HG03565 (cell line): ENCODE results near the gene PFN4.
"Not testable (repeated sequence)": the region's sequence is repeated elsewhere in the genome, so short reads cannot be mapped to it uniquely, and the experiment has no call there.

Experiments
- ATAC-seq: cut with Tn5 transposase; IDR thresholded peaks from one replicate; pipeline ENCODE4 v1.9.1; 2021; ENCODE audit warnings: mild to moderate bottlenecking, moderate library complexity; ENCODE audit not compliant: unreplicated experiment

PFN4 gene, protein sequence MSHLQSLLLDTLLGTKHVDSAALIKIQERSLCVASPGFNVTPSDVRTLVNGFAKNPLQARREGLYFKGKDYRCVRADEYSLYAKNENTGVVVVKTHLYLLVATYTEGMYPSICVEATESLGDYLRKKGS

DNA sequence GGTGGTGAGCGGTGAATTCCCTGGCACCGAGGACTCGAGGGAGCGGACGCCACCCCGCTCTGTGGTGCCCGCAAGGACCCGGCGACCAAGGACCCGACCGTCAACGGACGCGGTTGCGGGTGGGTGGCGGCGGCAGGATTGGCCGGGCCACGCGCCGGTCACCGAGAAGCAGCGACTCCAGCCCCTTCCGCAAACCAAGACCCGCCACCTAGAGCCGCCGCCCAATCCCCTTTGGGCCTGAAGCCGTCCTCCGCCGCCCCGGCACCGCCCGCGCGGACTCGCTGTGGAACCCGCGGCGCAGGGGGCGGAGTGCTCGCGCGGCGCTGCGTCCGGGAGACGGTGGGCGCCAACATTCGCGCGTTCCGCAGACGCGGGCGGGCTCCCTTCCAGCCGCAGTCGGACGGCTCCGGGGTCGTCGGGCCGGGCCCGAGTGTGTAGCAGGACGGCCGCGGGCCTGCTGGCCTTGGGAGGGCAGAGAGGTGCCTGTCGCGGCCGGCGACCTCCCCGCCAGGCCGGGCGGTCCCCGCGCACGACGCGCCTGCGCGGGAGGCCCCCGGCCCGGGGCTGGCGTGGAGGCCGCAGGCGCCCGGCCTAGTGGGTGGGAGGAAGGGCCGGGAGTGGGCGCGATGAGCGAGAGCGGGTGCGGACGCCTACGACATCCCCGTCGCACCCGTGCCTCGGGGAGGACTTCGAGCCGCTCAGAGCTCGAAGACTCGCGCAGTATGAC lies at the start of gene PFN4, which contains the start of gene FAM228B:
TSS of gene PFN4 (minus strand) at position 140 of the 727 bp plus-strand sequence. CDS start 799 bp downstream, outside the sequence.
TSS of gene FAM228B (plus strand) at position 275 of the 727 bp plus-strand sequence. CDS start 893 bp downstream, outside the sequence.
- ATAC-seq = peak; percentile 80

DNA sequence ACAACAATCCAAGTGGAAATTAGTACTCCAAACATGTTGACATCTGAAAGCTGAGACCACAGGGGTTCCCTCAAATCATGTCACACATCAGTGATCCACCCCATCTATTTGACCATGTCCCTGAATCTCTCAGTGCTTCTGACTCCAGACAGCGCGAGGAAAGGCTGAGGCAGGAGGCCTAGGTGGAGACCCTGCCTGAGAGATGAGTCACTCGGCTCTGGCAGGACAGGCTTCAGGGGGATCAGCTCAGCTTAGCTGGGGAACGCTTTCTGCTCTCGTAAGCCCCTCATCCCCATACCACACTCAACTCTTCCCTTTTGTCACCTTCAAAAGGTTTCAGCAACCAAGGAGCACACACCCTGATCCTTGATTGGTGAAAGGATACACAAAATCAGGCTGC lies 45.9 kb upstream of the PFN4 start:
- no peak for ATAC-seq

DNA sequence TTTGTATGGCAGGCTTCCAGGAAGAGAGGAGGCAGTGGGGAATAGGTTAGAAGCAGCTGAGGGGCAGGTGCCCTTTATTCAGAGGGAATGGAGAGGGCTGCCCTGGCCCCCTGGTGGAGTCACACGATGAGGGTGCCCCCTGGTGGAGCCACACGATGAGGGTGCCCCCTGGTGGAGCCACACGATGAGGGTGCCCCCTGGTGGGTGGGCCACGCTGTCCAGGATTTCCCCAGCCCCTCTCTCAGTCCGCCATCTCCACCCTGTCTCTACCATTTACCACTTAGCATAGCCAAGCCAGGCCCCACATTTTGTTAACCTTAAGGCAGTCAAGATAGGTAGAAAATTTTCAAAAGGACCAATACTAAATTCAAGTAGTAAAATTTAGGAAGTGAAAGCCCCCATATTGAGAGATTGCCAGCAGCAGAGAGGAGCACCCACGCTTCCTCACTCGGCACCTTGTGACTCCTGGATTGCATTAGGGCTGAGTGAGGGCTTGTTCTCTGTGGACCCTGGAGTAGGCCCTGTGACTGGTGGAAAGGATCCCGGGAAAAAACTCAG lies 41.4 kb upstream of the PFN4 start:
- peak; percentile 57 for ATAC-seq

DNA sequence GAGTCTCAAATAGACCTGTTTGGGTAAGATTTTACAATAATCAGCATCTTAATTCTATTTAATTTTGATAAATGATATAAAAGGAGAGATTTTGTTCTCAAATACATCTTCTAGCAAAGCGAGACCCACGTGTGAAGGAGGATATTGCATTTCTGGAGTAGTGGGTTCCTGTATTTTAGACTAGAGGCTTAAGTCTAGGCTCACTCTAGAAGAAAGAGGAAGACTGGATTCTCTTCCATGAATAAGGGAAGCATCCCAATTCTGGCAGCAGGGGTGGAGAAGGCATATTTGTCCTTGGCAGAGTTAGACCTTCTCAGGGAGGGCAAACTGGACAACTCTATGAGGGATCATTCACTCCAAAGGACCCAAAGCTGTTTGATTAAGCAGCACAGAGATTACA lies 40.5 kb upstream of the PFN4 start:
- ATAC-seq = no peak

DNA sequence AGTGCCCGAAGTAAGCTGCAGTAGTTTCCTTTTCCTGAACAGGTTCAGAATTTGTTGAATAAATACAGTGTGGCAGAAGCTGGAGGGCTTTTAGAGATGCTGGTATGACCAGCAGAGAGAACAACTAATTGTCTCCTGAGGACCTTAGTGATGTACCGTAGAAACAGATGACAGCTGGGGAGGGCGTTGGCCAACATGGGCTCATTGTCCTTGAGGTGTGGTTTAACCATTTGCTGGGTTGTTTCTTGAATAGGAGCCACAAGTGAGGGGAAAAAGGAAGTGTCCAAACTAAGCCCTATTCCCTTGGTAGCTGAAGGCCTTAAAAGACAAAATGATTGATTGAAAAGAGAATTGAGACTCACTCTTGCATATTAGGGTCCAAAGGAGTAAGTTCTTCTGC lies 40.1 kb upstream of the PFN4 start:
- no peak for ATAC-seq

DNA sequence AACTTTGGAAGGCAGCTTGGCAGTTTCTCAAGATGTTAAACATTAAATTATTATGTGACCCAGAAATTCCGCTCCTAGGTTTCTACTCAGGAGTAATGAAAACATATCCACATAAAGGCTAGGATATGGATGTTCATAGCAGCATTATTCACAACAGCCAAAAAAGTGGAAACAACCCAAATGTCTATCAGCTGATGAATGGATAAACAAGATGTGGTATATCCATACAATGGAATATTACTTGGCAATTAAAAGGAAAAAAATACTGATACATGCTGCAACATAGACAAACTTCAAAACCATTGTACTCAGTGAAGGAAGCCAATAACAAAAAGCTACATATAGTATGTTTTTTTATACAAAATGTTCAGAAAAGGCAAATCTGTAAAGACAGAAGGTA lies 39.4 kb upstream of the PFN4 start:
- ATAC-seq = no peak

DNA sequence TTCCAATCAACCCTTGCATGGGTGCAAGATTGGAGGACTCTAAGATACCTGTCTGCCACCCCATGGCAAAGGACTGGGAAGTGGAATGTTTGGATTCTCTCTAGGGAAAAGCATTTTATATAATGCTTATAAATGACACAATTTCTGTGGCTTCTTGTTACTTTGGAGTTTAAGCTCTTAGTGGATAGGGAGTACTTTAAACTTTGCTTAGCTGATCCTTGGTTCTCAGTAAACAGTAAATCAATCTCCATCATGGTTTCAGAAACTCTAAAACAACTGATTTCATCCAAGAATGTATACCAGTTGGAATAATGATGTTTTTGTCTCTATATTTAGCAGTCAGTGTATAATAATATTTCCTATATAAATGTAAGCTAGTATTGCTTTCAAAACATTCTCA lies 37.6 kb upstream of the PFN4 start:
- no peak for ATAC-seq

DNA sequence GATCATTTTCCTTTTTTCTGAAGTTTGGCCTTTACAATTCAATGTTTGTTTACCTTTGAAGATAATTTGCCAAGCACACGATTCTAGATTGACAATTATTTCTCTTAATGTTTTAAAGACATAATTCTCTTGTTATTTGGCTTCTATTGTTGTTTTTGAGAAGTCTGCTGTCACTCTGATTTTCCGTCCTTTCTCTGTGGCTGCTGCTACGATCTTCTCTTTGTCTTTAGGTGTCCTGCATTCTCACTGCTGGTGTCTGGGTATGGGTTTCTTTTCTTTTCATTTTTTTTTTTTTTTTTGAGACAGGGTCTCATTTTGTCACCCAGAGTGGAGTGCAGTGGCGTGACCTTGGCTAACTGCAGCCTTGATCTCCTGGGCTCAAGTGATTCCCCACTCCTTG lies 36.6 kb upstream of the PFN4 start:
- no peak for ATAC-seq

DNA sequence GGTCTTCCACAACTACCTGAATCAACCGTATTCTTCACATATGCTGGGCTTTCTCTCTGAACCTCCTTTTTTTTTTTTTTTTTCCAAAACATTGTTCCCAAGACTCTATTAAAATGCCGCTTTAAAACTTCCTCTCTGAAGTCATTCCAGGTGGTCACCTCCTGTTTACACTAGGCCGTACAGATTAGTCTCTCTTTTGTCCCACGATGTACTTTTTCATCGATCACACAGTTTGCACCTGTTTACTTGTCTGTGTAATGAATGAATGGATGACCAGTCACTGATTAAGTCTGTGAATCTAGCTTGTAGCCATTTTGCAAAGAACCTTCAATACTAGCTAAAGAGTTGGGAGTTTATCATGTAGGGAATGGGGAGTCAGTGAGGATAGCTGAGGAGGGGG lies 35.0 kb upstream of the PFN4 start:
- no peak for ATAC-seq

DNA sequence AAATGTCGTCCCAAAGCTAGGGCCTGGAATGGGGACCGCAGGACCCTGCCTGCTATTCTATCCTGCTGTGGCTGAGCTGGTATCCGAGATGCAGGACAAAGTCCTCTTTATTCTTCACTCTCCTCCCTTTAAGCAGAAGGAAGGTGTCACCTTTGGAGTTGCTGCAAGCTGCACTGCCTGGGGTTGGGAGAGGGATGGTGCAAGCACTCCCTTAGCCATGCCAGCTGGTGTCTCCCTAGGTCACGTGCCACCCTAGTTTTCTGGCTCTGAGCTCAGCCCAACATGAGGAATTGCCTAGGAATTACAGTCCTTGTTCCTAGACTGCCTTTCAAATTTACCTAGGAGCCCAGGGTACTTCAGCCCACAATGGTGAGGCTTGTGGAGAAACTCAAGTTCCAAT lies 30.3 kb upstream of the PFN4 start:
- no peak for ATAC-seq

DNA sequence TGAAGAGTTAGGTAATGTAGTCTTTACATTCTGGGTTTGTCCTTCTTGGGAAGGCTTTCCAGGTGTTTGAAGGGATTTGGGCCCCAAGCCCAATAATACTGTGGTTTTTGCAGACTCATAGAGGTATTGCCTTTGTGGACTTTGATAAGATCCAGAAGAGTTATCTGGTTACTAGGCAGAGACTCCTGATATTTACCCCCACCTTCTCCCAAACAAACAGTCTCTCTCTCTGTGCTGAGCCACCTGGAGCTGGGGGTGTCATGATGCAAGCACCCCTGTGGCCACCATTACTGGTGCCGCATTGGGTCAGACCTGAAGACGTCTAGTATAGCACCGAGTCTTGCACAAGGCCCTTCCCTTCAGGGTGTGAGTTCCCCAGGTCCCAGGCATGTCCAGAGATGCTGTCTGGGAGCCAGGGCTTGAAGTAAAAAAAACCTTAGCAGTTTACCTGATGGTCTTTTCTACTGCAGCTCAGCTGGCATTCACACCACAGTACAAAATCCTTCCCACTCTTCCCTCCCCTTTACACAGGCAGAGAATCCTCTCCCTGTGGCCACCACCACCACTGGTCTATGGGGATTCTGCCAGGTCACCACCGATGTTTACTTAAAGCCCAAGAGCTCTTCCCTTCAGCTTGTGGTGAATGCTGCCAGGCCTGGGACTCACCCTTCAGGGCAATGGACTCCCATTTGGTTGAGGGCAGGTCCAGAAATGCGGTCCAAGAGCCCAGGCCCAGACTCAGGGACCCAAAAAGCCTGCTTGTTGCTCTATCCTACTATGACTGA lies 29.5 kb upstream of the PFN4 start:
- ATAC-seq = no peak

DNA sequence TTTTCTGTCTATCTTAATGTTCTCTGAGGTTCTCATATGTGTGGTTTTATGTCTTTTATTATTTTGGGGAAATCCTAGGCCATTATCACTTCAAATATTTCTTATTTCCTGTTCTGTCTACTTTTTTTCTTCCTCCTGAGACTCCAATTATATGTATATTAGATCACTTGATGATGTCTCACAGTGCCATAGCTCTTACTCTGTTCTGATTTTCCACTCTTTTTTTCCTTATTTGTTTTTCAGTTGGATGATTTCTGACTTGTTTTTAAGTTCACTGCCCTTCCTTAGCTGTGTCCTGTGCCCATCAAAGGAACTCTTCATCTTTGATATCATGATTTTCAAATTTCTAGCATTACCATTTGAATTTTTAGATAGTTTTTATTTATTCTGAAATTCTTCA lies 24.2 kb upstream of the PFN4 start:
- no peak for ATAC-seq

DNA sequence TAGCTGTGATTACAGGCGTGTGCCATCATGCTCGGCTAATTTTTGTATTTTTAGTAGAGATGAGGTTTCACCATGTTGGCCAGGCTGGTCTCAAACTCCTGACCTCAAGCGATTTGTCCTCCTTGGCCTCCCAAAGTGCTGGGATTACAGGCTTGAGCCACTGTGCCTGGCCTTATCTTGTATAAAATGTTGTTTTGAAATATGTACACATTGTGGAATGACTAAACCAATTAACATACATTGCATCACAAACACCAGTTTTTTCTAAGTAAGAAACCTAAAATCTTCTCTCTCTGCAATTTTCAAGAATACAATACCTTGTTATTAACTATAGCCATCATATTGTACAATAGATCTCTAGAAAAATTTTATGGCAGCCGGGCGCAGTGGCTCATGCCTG lies 17.2 kb upstream of the PFN4 start:
- not testable (repeated sequence) for ATAC-seq

DNA sequence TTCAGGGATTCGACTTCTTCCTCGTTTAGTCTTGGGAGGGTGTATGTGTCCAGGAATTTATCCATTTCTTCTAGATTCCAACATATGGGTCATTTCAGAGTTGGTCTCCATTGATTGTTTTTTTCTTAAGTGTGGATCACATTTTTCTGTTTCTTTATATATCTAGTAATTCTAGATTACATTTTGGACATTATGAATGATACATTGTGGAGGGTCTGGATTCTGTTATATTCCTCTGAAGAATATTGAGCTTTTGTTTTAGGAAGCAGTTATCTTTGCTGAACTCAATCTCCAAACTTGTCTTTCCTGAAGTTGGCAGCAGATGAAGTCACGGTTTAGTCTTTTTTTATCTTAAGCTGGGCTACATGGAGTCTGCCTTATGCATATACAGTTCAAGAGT lies 9.4 kb upstream of the PFN4 start:
- no peak for ATAC-seq

DNA sequence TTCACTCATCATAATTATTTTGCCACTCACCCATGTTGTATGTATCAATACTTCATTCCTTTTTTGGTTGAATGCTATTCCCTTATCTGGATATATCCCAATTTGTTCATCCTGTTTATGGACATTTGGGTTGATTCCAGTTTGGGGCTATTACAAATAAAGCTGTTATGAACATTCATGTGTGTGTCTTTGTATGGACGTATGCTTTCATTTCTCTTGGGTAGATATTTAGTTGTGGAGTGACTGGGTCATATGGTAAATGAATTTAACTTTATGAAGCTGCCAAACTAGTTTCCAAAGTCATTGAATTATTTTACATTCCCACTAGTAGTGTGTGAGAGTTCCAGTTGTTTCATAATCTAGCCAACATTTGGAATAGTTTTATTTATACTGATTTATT lies 2.8 kb upstream of the PFN4 start:
- no peak for ATAC-seq

DNA sequence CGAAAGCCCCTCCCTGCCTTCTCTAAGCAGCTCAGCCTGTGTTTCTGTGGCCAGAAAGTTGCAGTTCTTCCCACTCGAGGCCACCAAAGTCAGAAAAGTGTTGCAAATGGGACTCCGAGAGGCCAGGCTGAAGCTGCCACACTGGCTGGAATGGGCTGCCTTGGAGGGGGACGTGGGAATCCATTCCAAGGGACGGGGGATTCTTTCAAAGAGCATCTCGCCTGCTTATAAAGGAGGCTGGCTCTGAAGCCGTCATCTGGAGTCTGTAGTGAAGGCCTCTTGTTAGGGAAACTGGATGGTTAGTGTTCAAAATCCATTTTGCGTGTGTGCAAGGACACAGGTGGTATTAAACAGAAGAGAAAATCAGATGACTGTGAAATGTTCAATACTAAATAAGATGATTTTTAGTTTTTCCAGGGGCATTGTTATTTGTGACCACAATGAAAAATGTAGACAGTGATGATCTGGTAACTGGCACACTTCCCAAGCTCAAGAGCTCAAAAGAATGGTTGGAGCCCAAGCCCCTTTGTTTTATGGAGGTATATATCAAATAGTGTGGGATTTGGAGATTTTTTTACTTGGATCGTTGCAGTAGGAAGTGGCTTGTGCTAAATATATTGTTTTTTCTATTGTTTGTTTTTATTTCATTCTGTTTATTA lies 917 bp upstream of the PFN4 start:
- ATAC-seq = no peak

DNA sequence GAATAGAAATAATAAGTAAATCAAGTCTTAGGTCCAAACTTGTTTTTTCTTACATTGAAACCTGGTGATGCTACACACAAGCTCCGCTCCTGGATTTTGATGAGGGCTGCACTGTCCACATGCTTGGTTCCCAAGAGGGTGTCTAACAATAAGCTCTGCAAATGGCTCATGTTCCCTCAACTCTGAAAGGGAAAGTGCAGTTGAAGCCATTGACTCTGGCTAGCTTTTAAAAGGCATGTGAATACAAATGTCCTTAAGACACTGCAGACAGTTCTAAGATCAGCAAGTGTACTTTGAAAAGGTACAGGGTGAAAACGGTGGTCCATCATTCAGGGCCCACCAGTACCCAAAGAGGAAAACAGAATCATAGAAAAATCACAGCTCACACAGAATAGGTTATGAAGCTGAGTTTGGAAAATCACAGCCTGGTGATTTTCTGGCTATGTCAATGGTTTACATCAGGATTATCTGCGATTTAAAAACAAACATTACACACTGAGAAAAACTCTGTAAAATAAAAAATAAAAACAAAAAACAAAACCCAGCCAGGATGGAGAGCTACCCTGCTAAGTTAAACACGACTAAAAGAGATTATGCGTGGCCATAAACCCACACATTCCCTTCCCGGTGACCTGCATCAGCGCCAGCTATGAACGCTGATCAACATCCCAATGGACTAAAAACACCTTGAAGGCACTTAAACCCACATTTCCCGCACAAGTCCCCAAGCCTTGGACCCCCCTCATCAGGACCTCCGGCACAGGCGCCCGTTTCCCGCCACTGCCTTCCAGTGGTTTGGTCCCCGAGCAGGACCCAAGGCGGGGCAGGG lies 554 bp downstream of the PFN4 start:
- ATAC-seq = no peak

DNA sequence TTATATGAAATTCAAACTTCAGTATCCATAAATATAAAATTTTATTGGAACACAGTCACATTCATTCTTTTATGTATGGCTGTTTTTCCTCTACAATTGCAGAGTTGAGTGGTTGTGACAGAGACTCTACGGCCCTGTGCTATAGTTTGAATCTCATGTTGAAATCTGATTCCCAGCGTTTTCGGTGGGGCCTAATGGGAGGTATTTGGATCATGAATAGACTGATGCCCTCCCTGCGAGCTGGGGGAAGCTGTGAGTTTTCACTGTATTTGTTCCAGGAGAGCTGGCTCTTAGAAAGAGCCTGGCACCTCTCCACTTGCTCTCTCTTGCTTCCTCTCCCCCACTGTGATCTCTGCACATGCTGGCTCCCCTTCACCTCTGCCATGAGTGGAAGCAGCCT lies 1.7 kb downstream of the PFN4 start:
- ATAC-seq = no peak

DNA sequence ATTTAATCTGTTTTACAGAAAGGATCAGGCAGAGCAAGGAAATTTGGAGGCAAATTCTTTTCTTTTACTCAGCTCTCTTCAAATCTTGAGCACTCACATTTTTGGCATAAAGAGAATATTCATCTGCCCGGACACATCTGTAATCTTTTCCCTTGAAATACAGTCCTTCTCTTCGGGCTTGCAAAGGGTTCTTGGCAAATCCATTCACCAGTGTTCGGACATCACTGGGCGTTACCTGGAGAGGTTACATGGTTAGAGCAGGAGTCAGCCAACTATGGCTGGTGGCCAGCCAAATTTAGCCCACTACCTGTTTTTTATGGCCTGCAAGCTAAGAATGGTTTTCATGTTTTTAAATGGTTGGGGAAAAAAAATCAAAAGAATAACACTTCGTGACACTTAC lies 2.1 kb downstream of the PFN4 start:
- no peak for ATAC-seq

DNA sequence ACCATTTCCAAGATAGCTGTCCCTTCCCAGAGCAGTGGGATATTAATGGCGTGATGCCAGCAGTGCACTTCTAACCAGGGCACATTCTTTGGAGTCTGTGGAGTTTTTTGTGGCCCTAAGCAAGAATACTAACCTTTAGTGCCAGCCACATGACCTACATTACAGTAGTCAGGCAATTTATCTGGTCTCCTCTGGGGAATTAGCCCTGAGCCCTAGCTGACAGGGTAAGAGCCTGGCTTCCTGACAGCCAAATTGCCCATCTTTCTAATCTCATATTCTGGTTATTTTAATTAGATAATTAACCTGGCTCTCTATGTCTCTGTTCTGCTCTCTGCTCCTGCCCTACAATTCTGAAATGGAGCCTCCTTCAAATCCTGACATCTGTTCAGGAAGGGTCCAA lies 5.2 kb downstream of the PFN4 start:
- ATAC-seq = no peak
